Measurements from ENCODE around the gene GGN. TPM values are rescaled to one million over a fixed set of nuclear protein-coding genes. Genes with fewer than 3 reads are reported as not detected.

The GGN gene
- total RNA-seq, 2 experiments from 2014 or later, result 0.17 to 0.19 TPM

GRCh38 chr19:38400361-38400760 is 12.5 kb upstream of the GGN start:
- POLR2A ChIA-PET, result no interaction called here
- peaks cover 13% of the 10 kb centered on the region for H3K36me3 Mint-ChIP-seq (ENCODE audit: low read depth)
- H3K9me3 Mint-ChIP-seq, result no peaks in the 10 kb centered on the region
- H3K36me3 ChIP-seq (ENCODE audit: insufficient read depth, low read length), result peaks cover 7% of the 10 kb centered on the region
- DNase-seq, result no peak
- no peaks in the 10 kb centered on the region for H3K27me3 Mint-ChIP-seq
- H3K27ac ChIP-seq (ENCODE audit: low read depth in 1 of 2, low read length in 2 of 2), result no peak overlapping the region
- no peaks in the 10 kb centered on the region for H3K27me3 ChIP-seq (ENCODE audit: control insufficient read depth in 1 of 2, insufficient read depth in 2 of 2, low read length in 2 of 2)
- CTCF ChIA-PET, result no interaction called here
- ATAC-seq (ENCODE audit: poor library complexity), result no peak
- peaks cover 33% of the 10 kb centered on the region for H3K4me1 ChIP-seq (ENCODE audit: insufficient read depth, low read length)
- peaks cover 26% of the 10 kb centered on the region for H3K4me1 Mint-ChIP-seq (ENCODE audit: low read depth)
- H3K4me3 Mint-ChIP-seq, result peak overlapping the region; percentile 34
- intact Hi-C loops (cut with DNase I, micrococcal nuclease), result loop anchor here (5.0 to 10.0 kb wide), 4 partner anchors 117 to 552 kb away; partner anchors contain the start of genes EIF3K (in 2 of the 2) and MAP4K1 (in 2 of the 2)
- no peak overlapping the region for H3K4me3 ChIP-seq (ENCODE audit: low read length)
- peak overlapping the region; percentile 61 for H3K27ac Mint-ChIP-seq
- no peaks in the 10 kb centered on the region for H3K9me3 ChIP-seq (ENCODE audit: control insufficient read depth in 1 of 2, insufficient read depth in 1 of 2, low read length in 2 of 2)
- TF ChIP-seq, protein P1, sequence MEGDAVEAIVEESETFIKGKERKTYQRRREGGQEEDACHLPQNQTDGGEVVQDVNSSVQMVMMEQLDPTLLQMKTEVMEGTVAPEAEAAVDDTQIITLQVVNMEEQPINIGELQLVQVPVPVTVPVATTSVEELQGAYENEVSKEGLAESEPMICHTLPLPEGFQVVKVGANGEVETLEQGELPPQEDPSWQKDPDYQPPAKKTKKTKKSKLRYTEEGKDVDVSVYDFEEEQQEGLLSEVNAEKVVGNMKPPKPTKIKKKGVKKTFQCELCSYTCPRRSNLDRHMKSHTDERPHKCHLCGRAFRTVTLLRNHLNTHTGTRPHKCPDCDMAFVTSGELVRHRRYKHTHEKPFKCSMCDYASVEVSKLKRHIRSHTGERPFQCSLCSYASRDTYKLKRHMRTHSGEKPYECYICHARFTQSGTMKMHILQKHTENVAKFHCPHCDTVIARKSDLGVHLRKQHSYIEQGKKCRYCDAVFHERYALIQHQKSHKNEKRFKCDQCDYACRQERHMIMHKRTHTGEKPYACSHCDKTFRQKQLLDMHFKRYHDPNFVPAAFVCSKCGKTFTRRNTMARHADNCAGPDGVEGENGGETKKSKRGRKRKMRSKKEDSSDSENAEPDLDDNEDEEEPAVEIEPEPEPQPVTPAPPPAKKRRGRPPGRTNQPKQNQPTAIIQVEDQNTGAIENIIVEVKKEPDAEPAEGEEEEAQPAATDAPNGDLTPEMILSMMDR (IDR thresholded peaks at IDR 0.05), result no peak

GRCh38 chr19:38399537-38399936 is 11.7 kb upstream of the GGN start:
- Histone ChIP-seq H3K9me3 (ENCODE audit: control insufficient read depth in 1 of 2, insufficient read depth in 1 of 2, low read length in 2 of 2) (no peaks in the 10 kb centered on the region), H3K36me3 (ENCODE audit: insufficient read depth, low read length) (no peaks in the 10 kb centered on the region), H3K27ac (ENCODE audit: low read depth in 1 of 2, low read length in 2 of 2) (no peak overlapping the region), H3K4me3 (ENCODE audit: low read length) (no peak overlapping the region), H3K27me3 (ENCODE audit: control insufficient read depth in 1 of 2, insufficient read depth in 2 of 2, low read length in 2 of 2) (no peaks in the 10 kb centered on the region), H3K4me1 (ENCODE audit: insufficient read depth, low read length) (peaks cover 35% of the 10 kb centered on the region)
- intact Hi-C loops (cut with DNase I, micrococcal nuclease), result loop anchor here in 1 of 2 experiments (10.0 kb wide), 1 partner anchor 935 kb away; the partner anchor contains the start of gene GMFG
- no peak overlapping the region for H3K27ac Mint-ChIP-seq
- H3K4me1 Mint-ChIP-seq (ENCODE audit: low read depth), result peaks cover 32% of the 10 kb centered on the region
- no peak overlapping the region for H3K4me3 Mint-ChIP-seq
- ATAC-seq (ENCODE audit: poor library complexity) (no peak), DNase-seq (no peak)
- H3K27me3 Mint-ChIP-seq, result no peaks in the 10 kb centered on the region
- H3K36me3 Mint-ChIP-seq (ENCODE audit: low read depth), result peaks cover 5% of the 10 kb centered on the region
- ChIA-PET CTCF (no interaction called here), POLR2A (no interaction called here)
- no peaks in the 10 kb centered on the region for H3K9me3 Mint-ChIP-seq
- TF ChIP-seq, protein P1 (IDR thresholded peaks at IDR 0.05), result no peak

- H3K27me3 Mint-ChIP-seq, result no peaks in the 10 kb centered on the region
- H3K9me3 Mint-ChIP-seq, result no peaks in the 10 kb centered on the region
- no peak overlapping the region for H3K27ac Mint-ChIP-seq
- TF ChIP-seq, protein P1 (IDR thresholded peaks at IDR 0.05), result no peak
- DNase-seq, result no peak
- peaks cover 5% of the 10 kb centered on the region for H3K36me3 Mint-ChIP-seq (ENCODE audit: low read depth)
- no peaks in the 10 kb centered on the region for H3K27me3 ChIP-seq (ENCODE audit: control insufficient read depth in 1 of 2, insufficient read depth in 2 of 2, low read length in 2 of 2)
- H3K4me1 Mint-ChIP-seq (ENCODE audit: low read depth), result peaks cover 35% of the 10 kb centered on the region
- intact Hi-C loops (cut with DNase I, micrococcal nuclease), result loop anchor here in 1 of 2 experiments (10.0 kb wide), 1 partner anchor 936 kb away; the partner anchor contains the start of gene GMFG
- peaks cover 34% of the 10 kb centered on the region for H3K4me1 ChIP-seq (ENCODE audit: insufficient read depth, low read length)
- no peak for ATAC-seq (ENCODE audit: poor library complexity)
- no peak overlapping the region for H3K4me3 ChIP-seq (ENCODE audit: low read length)
- no peak overlapping the region for H3K27ac ChIP-seq (ENCODE audit: low read depth in 1 of 2, low read length in 2 of 2)
- ChIA-PET POLR2A (no interaction called here), CTCF (no interaction called here)
- no peaks in the 10 kb centered on the region for H3K36me3 ChIP-seq (ENCODE audit: insufficient read depth, low read length)
- no peak overlapping the region for H3K4me3 Mint-ChIP-seq
- no peaks in the 10 kb centered on the region for H3K9me3 ChIP-seq (ENCODE audit: control insufficient read depth in 1 of 2, insufficient read depth in 1 of 2, low read length in 2 of 2)
Observed at GRCh38 chr19:38399081-38399480, 11.2 kb upstream of the GGN start.
